Neural cell (in vitro differentiated cells): ENCODE results near the gene ADAMTS17.

Experiments used
- EZH2 ChIP-seq: fragments of 200-600, 300-800 bp; shearing (Covaris generic), sonication (generic); IDR thresholded peaks from 2 replicates; pipeline ENCODE4 v1.6.1; 2014; ENCODE audit warnings: antibody characterized with exemption, low read length, borderline replicate concordance, mild to moderate bottlenecking; ENCODE audit not compliant: insufficient read depth, poor library complexity, severe bottlenecking
- MXI1 ChIP-seq: fragments of 450-650 bp; conservative IDR thresholded peaks from 2 replicates; pipeline ENCODE4 v1.6.1; 2014; ENCODE audit warnings: antibody characterized with exemption, mild to moderate bottlenecking; ENCODE audit not compliant: poor library complexity, severe bottlenecking
- POLR2AphosphoS5 ChIP-seq: IDR thresholded peaks from 2 replicates; pipeline ENCODE4 v1.6.1; 2012
- RAD21 ChIP-seq: fragments of 450-650 bp; conservative IDR thresholded peaks from 2 replicates; pipeline ENCODE4 v1.6.1; 2014; ENCODE audit warnings: antibody characterized with exemption, mild to moderate bottlenecking, moderate library complexity
- SMC3 ChIP-seq: fragments of 450-650 bp; conservative IDR thresholded peaks from 2 replicates; pipeline ENCODE4 v1.6.1; 2014; ENCODE audit warnings: antibody characterized with exemption, mild to moderate bottlenecking, moderate library complexity; ENCODE audit not compliant: poor library complexity
- TAF1 ChIP-seq: IDR thresholded peaks from 2 replicates; pipeline ENCODE4 v1.6.1; 2012; ENCODE audit warnings: low read depth
- TF ChIP-seq, protein P1 (sequence below): fragments of 450-650 bp; IDR thresholded peaks from 2 replicates; pipeline ENCODE4 v1.5.1; 2014; ENCODE audit warnings: antibody characterized with exemption, mild to moderate bottlenecking, moderate library complexity; ENCODE audit not compliant: poor library complexity, severe bottlenecking
- TF ChIP-seq, protein P2 (sequence below): IDR thresholded peaks from 2 replicates; pipeline ENCODE4 v1.6.1; 2012; ENCODE audit warnings: borderline replicate concordance

DNA sequence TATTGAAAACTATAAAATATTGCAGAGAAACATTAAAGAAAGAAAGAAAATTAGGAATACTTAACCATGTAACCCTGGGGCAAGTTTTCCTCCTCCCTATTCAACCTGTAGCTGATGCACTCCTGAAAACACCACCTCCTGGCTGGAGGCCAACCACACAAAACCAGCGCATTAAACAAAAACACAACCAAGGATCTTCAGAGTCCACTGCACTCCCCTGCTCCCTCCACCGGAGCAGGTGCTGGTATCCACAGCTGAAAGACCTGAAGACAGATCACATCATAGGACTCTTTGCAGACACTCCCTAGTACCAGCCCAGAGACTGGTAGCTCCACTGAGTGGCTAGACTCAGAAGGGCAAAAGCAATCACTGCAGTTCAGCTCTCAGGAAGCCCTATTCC lies 13.6 kb upstream of the ADAMTS17 start:
- TF ChIP-seq RAD21 (no peak), MXI1 (no peak), POLR2AphosphoS5 (no peak), TAF1 (no peak), EZH2 (no peak), SMC3 (no peak)
- TF ChIP-seq, protein P1, sequence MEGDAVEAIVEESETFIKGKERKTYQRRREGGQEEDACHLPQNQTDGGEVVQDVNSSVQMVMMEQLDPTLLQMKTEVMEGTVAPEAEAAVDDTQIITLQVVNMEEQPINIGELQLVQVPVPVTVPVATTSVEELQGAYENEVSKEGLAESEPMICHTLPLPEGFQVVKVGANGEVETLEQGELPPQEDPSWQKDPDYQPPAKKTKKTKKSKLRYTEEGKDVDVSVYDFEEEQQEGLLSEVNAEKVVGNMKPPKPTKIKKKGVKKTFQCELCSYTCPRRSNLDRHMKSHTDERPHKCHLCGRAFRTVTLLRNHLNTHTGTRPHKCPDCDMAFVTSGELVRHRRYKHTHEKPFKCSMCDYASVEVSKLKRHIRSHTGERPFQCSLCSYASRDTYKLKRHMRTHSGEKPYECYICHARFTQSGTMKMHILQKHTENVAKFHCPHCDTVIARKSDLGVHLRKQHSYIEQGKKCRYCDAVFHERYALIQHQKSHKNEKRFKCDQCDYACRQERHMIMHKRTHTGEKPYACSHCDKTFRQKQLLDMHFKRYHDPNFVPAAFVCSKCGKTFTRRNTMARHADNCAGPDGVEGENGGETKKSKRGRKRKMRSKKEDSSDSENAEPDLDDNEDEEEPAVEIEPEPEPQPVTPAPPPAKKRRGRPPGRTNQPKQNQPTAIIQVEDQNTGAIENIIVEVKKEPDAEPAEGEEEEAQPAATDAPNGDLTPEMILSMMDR: no peak
- TF ChIP-seq, protein P2, sequence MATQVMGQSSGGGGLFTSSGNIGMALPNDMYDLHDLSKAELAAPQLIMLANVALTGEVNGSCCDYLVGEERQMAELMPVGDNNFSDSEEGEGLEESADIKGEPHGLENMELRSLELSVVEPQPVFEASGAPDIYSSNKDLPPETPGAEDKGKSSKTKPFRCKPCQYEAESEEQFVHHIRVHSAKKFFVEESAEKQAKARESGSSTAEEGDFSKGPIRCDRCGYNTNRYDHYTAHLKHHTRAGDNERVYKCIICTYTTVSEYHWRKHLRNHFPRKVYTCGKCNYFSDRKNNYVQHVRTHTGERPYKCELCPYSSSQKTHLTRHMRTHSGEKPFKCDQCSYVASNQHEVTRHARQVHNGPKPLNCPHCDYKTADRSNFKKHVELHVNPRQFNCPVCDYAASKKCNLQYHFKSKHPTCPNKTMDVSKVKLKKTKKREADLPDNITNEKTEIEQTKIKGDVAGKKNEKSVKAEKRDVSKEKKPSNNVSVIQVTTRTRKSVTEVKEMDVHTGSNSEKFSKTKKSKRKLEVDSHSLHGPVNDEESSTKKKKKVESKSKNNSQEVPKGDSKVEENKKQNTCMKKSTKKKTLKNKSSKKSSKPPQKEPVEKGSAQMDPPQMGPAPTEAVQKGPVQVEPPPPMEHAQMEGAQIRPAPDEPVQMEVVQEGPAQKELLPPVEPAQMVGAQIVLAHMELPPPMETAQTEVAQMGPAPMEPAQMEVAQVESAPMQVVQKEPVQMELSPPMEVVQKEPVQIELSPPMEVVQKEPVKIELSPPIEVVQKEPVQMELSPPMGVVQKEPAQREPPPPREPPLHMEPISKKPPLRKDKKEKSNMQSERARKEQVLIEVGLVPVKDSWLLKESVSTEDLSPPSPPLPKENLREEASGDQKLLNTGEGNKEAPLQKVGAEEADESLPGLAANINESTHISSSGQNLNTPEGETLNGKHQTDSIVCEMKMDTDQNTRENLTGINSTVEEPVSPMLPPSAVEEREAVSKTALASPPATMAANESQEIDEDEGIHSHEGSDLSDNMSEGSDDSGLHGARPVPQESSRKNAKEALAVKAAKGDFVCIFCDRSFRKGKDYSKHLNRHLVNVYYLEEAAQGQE: no peak
